Transverse colon (tissue), 4 donors: ENCODE data around the gene KRTAP3-2. TPM values are rescaled to one million over a fixed set of nuclear protein-coding genes. Genes with fewer than 3 reads are reported as not detected.

Experiments
- DNase-seq: peaks from one replicate; pipeline ENCODE4 v3.0.0-alpha.2; 2019
- H3K27ac ChIP-seq, 4 donors: fragments of 200-600 bp; sonication (generic); 2 replicates each; pipeline ENCODE4 v1.5.1; 2016 to 2018; ENCODE audit warnings: inconsistent platforms in 4 of 4
- H3K27me3 ChIP-seq: fragments of 200-600 bp; sonication (generic); 2 replicates; pipeline ENCODE4 v1.5.1; 2017; ENCODE audit warnings: inconsistent platforms
- H3K36me3 ChIP-seq, 4 donors: fragments of 200-600 bp; sonication (generic); 2 replicates each; pipeline ENCODE4 v1.5.1; 2017 to 2019; ENCODE audit warnings: inconsistent platforms in 4 of 4
- H3K4me1 ChIP-seq, 4 donors: fragments of 200-600 bp; sonication (generic); 2 replicates each; pipeline ENCODE4 v1.5.1; 2017 to 2020; ENCODE audit warnings: inconsistent platforms in 4 of 4
- H3K4me3 ChIP-seq, 4 donors: fragments of 200-600 bp; sonication (generic); 1 replicate in 1 of 4; 2 replicates in 3 of 4; pipeline versions ENCODE4 v1.5.1 to v1.6.1; 2017 to 2019; ENCODE audit warnings: inconsistent platforms in 4 of 4
- H3K9me3 ChIP-seq, 2 donors: fragments of 200-600 bp; sonication (generic); 2 replicates each; pipeline ENCODE4 v1.5.1; 2017 to 2019; ENCODE audit warnings: inconsistent platforms in 2 of 2
- EP300 ChIP-seq: sonication (generic); formaldehyde crosslinking; IDR thresholded peaks from one replicate; pipeline ENCODE4 v1.6.1; 2017; ENCODE audit warnings: antibody characterized with exemption, low read depth
- POLR2A ChIP-seq: fragments of 450-650 bp; IDR thresholded peaks from one replicate; pipeline ENCODE4 v1.6.1; 2016; ENCODE audit warnings: antibody characterized with exemption, mild to moderate bottlenecking, moderate library complexity
- POLR2AphosphoS5 ChIP-seq, 3 donors: sonication (generic); formaldehyde crosslinking; IDR thresholded peaks; one replicate each; pipeline ENCODE4 v1.6.1; 2016; ENCODE audit warnings: antibody characterized with exemption in 3 of 3
- WGBS, 2 donors: methylation state at CpG; one replicate each; pipeline ENCODE4 v1.1.5; 2018; ENCODE audit warnings: low coverage in 1 of 2; 5-methylcytosine and 5-hydroxymethylcytosine counted together
- in situ Hi-C, 4 donors: fragments of 200-750 bp; cut with MboI; loops; one replicate each; pipeline versions ENCODE4 v1.15.0 to v1.15.1; 2017; ENCODE audit warnings: low sequenced_read_pairs in 3 of 4, low pct_ligation_motif_present in 1 of 4, low pct_unique_long_range_greater_than_20kb in 1 of 4
- intact Hi-C: fragments of 100-400 bp; cut with DNase I; formaldehyde crosslinking; loops from one replicate; pipeline ENCODE4 v1.15.1; 2023; ENCODE audit warnings: low total_unique reads
- total RNA-seq, 4 donors: library from RNA; depleted of rRNA; stranded (reverse); fragments of >200 nt; gene quantifications; one replicate each; pipeline ENCODE4 v1.1.0, GENCODE V29; 2016
- TF ChIP-seq, protein P1 (sequence below), 5 experiments: fragments of 200-600 bp in 3 of 5; fragments of 450-650 bp in 2 of 5; sonication (generic) in 3 of 5; IDR thresholded peaks; 1 replicate in 2 of 5; 2 replicates in 3 of 5; pipeline ENCODE4 v1.5.1; 2016 to 2017; ENCODE audit warnings: antibody characterized with exemption in 5 of 5, inconsistent platforms in 3 of 5, mild to moderate bottlenecking in 2 of 5, moderate library complexity in 1 of 5

The KRTAP3-2 gene
- total RNA-seq, 4 donors from 2014 or later, result not detected

DNA sequence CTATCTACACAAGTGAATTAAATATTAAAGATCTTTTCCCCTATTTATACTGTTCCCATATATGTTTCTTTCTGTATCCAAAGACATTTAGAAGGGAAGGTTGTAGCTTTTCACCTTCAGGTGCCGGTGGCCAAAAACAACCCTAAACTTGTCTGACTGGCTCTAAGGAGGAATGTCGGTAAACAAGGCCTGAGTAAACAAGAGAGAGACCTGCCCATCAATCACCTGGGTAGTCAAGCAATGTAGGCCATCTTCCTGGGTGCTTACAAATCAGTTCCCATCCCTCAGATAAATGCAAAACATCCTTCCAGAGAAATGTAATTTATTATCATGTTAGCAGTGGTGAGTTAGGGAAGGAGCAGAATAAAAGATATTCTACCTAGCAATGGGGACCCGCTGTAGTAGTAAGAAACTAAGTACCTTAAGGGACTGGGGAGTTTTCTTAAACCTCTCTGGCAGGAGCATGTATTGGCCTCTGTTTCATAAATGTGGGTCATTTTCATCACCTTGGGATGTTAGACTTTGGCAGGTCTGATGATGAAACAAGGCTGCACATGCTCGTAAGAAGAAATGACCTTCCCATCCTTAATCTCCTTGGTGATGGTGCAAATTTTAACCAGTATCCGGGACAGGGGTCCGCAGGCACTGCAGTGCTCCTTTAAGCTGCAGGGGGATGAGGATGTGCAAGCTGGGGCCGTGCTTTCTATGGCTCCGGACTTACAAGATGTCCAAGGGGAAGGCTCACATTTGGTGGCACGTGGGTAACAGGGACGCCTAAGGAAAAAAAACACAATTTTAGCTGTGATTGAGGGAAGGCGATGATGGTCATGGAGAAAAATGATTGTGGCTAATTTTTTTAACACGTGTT, 41.4 kb downstream of the KRTAP3-2 start:
- H3K4me1 ChIP-seq, result no peaks in the 10 kb centered on the region
- 77 to 93% methylated on average over 3 to 12 of the region's 12 CpGs for WGBS, 2 donors
- no peak overlapping the region for H3K4me3 ChIP-seq
- H3K9me3 ChIP-seq, result no peaks in the 10 kb centered on the region
- no peak overlapping the region for H3K27ac ChIP-seq
- intact Hi-C loops, result no loop called here
- peak; percentile 25 for DNase-seq
- in situ Hi-C loops, result no loop called here
- H3K27me3 ChIP-seq, result no peaks in the 10 kb centered on the region
- H3K36me3 ChIP-seq, result no peaks in the 10 kb centered on the region
- no peak for TF ChIP-seq POLR2A
- no peak for TF ChIP-seq POLR2AphosphoS5 (IDR thresholded peaks at IDR 0.05)
- TF ChIP-seq EP300, result no peak
- TF ChIP-seq, protein P1, sequence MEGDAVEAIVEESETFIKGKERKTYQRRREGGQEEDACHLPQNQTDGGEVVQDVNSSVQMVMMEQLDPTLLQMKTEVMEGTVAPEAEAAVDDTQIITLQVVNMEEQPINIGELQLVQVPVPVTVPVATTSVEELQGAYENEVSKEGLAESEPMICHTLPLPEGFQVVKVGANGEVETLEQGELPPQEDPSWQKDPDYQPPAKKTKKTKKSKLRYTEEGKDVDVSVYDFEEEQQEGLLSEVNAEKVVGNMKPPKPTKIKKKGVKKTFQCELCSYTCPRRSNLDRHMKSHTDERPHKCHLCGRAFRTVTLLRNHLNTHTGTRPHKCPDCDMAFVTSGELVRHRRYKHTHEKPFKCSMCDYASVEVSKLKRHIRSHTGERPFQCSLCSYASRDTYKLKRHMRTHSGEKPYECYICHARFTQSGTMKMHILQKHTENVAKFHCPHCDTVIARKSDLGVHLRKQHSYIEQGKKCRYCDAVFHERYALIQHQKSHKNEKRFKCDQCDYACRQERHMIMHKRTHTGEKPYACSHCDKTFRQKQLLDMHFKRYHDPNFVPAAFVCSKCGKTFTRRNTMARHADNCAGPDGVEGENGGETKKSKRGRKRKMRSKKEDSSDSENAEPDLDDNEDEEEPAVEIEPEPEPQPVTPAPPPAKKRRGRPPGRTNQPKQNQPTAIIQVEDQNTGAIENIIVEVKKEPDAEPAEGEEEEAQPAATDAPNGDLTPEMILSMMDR (IDR thresholded peaks at IDR 0.05), result no peak

DNA sequence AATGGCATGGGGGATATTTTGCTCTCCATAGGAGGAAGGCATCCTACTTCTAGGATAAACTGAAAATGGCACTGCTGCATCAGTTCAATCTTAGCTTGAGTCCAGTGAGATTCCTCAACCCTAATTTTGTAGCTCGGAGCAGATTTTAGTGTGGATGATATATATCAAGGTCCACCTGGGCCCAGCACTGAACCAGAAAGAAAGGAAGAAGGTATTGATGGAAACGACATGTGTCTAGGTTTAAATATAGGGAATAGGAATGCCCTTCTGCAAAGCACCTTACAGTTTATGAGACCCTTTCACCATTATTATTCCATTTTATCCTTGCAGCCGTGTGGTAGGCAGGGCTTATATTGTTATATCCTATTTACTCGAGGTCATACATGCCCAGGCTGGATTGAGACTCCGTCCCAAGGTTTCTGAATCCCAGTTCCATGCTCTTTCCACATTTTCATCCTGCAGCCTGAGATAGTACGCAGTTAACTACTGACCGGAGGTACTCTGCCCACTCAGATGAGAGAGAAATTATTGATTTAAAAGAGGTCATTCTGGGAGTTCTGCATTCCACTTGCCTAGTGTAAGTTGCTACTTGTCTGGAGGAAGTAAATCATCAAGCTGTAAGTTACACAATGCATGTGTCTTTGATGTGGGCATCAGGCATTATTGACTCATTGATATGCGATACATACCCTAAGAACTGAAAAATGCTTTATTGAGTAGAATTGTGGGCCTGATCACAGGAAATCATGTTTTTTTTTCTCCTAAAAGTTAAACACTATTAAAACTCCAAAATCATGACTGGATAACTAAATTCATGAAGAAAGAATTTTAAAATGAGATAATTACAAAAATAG, 43.1 kb downstream of the KRTAP3-2 start:
- H3K4me1 ChIP-seq, result no peaks in the 10 kb centered on the region
- no peak overlapping the region for H3K27ac ChIP-seq
- in situ Hi-C loops (no loop called here), intact Hi-C loops (no loop called here)
- DNase-seq, result no peak
- 73 to 80% methylated on average over 8 of the region's 8 CpGs for WGBS, 2 donors
- H3K36me3 ChIP-seq, result no peaks in the 10 kb centered on the region
- no peaks in the 10 kb centered on the region for H3K9me3 ChIP-seq
- H3K4me3 ChIP-seq, result no peak overlapping the region
- no peaks in the 10 kb centered on the region for H3K27me3 ChIP-seq
- TF ChIP-seq POLR2A (no peak), EP300 (no peak), POLR2AphosphoS5 (IDR thresholded peaks at IDR 0.05) (no peak)
- TF ChIP-seq, protein P1 (IDR thresholded peaks at IDR 0.05), result no peak

DNA sequence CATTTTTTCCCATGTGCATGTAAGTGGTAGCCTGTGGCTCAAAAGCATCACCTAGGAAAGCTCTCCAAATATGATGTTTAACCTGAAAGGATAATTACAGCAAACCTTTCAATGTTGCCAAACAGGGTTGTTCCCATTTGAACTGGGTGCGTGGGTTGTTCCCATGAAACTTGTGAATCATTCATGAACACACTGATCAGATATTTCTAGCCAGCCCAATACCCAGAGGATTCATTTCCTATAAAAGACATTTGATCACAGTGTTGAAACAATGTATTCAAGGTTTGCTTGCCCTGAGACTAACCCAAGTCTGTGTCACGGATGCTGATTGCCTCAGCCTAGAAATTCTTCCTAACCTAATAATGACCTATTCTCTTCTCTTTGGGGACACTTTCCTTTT, 45.8 kb downstream of the KRTAP3-2 start:
- intact Hi-C loops, result no loop called here
- Histone ChIP-seq H3K4me1 (peaks cover 0 to 5% (median 2%) of the 10 kb centered on the region in 4 donors), H3K36me3 (no peaks in the 10 kb centered on the region), H3K27ac (no peak overlapping the region), H3K9me3 (no peaks in the 10 kb centered on the region), H3K27me3 (peaks cover 7% of the 10 kb centered on the region), H3K4me3 (no peak overlapping the region)
- 78 to 80% methylated on average over 2 of the region's 2 CpGs for WGBS, 2 donors
- in situ Hi-C loops, result no loop called here
- DNase-seq, result no peak
- no peak for TF ChIP-seq POLR2A
- TF ChIP-seq, protein P1 (IDR thresholded peaks at IDR 0.05), result no peak
- no peak for TF ChIP-seq EP300
- no peak for TF ChIP-seq POLR2AphosphoS5 (IDR thresholded peaks at IDR 0.05)

DNA sequence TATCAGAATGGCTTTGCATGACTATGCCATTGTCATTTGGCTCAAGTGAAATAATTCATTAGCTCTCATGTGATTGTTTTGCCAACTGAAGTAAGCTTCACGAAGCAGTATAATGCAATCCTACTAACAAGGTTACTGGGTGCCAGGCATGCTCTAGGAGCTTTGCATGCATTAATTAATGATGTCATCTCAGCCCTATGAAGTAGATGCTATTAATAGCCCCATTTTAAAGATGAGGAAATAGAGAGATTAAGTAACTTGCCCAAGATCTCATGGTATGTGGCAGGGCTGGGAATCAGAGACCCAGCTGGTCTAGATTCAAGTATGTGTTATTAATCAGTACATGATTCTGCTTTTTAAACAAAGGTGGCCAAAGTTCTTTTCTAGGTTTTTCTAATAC, 47.0 kb downstream of the KRTAP3-2 start:
- H3K9me3 ChIP-seq, result no peaks in the 10 kb centered on the region
- H3K27ac ChIP-seq, result no peak overlapping the region
- H3K4me3 ChIP-seq, result no peak overlapping the region
- in situ Hi-C loops (no loop called here), intact Hi-C loops (no loop called here)
- no peak for DNase-seq
- H3K4me1 ChIP-seq, result peaks cover 0 to 5% (median 2%) of the 10 kb centered on the region in 4 donors
- H3K27me3 ChIP-seq, result peaks cover 18% of the 10 kb centered on the region
- H3K36me3 ChIP-seq, result no peaks in the 10 kb centered on the region
- WGBS, 2 donors, result 44 to 74% methylated on average over 1 of the region's 1 CpG
- TF ChIP-seq POLR2A, result no peak
